ENCODE data around the gene RNU2-1. TPM values are rescaled to one million over a fixed set of nuclear protein-coding genes. Genes with fewer than 3 reads are reported as not detected.
A peak's percentile ranks its signal among the peaks of the same experiment; 100 is the strongest.

RNU2-1 gene
- total and polyA plus RNA-seq, 2 of the 13 experiments (the other 11 are each of a cell fraction or from before 2014, with no cell fraction given), result not detected

GRCh38 chr17:43216762-43217613 lies 16.8 kb downstream of the RNU2-1 start (continued):
- TF ChIP-seq AKNA (CRISPR knock-in tag; IDR thresholded peaks at IDR 0.05; ENCODE audit: borderline replicate concordance), result no peak
- no peak for TF ChIP-seq SP1 (IDR thresholded peaks at IDR 0.05)
- no peak for TF ChIP-seq SP1 (CRISPR knock-in tag; IDR thresholded peaks at IDR 0.05)
- no peak; the same call in 1 of the 2 replicates for TF ChIP-seq TOPORS (CRISPR knock-in tag; IDR thresholded peaks at IDR 0.05)
- TF ChIP-seq, protein P1, sequence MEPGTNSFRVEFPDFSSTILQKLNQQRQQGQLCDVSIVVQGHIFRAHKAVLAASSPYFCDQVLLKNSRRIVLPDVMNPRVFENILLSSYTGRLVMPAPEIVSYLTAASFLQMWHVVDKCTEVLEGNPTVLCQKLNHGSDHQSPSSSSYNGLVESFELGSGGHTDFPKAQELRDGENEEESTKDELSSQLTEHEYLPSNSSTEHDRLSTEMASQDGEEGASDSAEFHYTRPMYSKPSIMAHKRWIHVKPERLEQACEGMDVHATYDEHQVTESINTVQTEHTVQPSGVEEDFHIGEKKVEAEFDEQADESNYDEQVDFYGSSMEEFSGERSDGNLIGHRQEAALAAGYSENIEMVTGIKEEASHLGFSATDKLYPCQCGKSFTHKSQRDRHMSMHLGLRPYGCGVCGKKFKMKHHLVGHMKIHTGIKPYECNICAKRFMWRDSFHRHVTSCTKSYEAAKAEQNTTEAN (CRISPR knock-in tag; conservative IDR thresholded peaks at IDR 0.05), result peak; percentile 93
- TF ChIP-seq ZNF557 (CRISPR knock-in tag; IDR thresholded peaks at IDR 0.05), result peak; percentile 30; the same call in 1 of the 2 replicates
- peak; percentile 73 for TF ChIP-seq STAG1 (CRISPR knock-in tag; IDR thresholded peaks at IDR 0.05)
- peak; percentile 84; the same call in 1 of the 2 replicates for TF ChIP-seq FOXC1 (CRISPR knock-in tag; IDR thresholded peaks at IDR 0.05; ENCODE audit: borderline replicate concordance)
- peak; percentile 96 for TF ChIP-seq GFI1 (CRISPR knock-in tag; IDR thresholded peaks at IDR 0.05; ENCODE audit: borderline replicate concordance)
- TF ChIP-seq, protein P2, sequence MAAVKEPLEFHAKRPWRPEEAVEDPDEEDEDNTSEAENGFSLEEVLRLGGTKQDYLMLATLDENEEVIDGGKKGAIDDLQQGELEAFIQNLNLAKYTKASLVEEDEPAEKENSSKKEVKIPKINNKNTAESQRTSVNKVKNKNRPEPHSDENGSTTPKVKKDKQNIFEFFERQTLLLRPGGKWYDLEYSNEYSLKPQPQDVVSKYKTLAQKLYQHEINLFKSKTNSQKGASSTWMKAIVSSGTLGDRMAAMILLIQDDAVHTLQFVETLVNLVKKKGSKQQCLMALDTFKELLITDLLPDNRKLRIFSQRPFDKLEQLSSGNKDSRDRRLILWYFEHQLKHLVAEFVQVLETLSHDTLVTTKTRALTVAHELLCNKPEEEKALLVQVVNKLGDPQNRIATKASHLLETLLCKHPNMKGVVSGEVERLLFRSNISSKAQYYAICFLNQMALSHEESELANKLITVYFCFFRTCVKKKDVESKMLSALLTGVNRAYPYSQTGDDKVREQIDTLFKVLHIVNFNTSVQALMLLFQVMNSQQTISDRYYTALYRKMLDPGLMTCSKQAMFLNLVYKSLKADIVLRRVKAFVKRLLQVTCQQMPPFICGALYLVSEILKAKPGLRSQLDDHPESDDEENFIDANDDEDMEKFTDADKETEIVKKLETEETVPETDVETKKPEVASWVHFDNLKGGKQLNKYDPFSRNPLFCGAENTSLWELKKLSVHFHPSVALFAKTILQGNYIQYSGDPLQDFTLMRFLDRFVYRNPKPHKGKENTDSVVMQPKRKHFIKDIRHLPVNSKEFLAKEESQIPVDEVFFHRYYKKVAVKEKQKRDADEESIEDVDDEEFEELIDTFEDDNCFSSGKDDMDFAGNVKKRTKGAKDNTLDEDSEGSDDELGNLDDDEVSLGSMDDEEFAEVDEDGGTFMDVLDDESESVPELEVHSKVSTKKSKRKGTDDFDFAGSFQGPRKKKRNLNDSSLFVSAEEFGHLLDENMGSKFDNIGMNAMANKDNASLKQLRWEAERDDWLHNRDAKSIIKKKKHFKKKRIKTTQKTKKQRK (IDR thresholded peaks at IDR 0.05; ENCODE audit: low read length), result no peak
- TF ChIP-seq ATRX (CRISPR knock-in tag; IDR thresholded peaks at IDR 0.05; ENCODE audit: borderline replicate concordance), result no peak
- peak; percentile 84 for TF ChIP-seq SMYD3 (CRISPR knock-in tag; IDR thresholded peaks at IDR 0.05)
- TF ChIP-seq DNMT1 (CRISPR knock-in tag; IDR thresholded peaks at IDR 0.05), result no peak; the same call in 1 of the 2 replicates
- TF ChIP-seq PTBP1 (IDR thresholded peaks at IDR 0.05; ENCODE audit: low read depth, low read length, poor library complexity, severe bottlenecking), result no peak
- peak; percentile 95 for TF ChIP-seq ASH2L (IDR thresholded peaks at IDR 0.05; ENCODE audit: insufficient read length, low read depth, low read length)
- TF ChIP-seq ZNF788 (CRISPR knock-in tag; IDR thresholded peaks at IDR 0.05; ENCODE audit: borderline replicate concordance), result peak; percentile 77; the same call in 1 of the 2 replicates
- TF ChIP-seq ZNF382 (CRISPR knock-in tag; IDR thresholded peaks at IDR 0.05; ENCODE audit: borderline replicate concordance), result no peak; the same call in 1 of the 2 replicates
- TF ChIP-seq MED13 (CRISPR knock-in tag; IDR thresholded peaks at IDR 0.05), result peak; percentile 81; the same call in 1 of the 2 replicates
- TF ChIP-seq ZNF740 (CRISPR knock-in tag; IDR thresholded peaks at IDR 0.05), result peak; percentile 65
